GM21367 (cell line): Measurements from ENCODE around the gene COL15A1.
A peak's percentile ranks its signal among the peaks of the same experiment; 100 is the strongest.

ENCODE experiments used
- ATAC-seq: cut with Tn5 transposase; IDR thresholded peaks from one replicate; pipeline ENCODE4 v1.9.1; 2021; ENCODE audit not compliant: unreplicated experiment

Gene COL15A1

GRCh38 chr9:99052815-99053715 lies 109.4 kb downstream of the COL15A1 start:
- no peak for ATAC-seq

GRCh38 chr9:99054581-99054980 lies 110.9 kb downstream of the COL15A1 start:
- ATAC-seq = no peak

- ATAC-seq = no peak
These were observed 111.7 kb downstream of the COL15A1 start for GRCh38 chr9:99055384-99055783.

- no peak for ATAC-seq
These were observed 112.5 kb downstream of the COL15A1 start for GRCh38 chr9:99056186-99056585.

GRCh38 chr9:99056886-99057664 lies 113.4 kb downstream of the COL15A1 start:
- no peak for ATAC-seq

- peak; percentile 72 for ATAC-seq
These were observed 114.2 kb downstream of the COL15A1 start for GRCh38 chr9:99057665-99058625.

GRCh38 chr9:99058964-99059921 lies 115.5 kb downstream of the COL15A1 start:
- peak; percentile 57 for ATAC-seq

GRCh38 chr9:99060621-99061020 lies 116.9 kb downstream of the COL15A1 start:
- no peak for ATAC-seq

GRCh38 chr9:99062549-99062948 lies 118.8 kb downstream of the COL15A1 start:
- ATAC-seq = no peak

GRCh38 chr9:99063522-99063921 lies 119.8 kb downstream of the COL15A1 start:
- ATAC-seq = no peak

- ATAC-seq = no peak
These were observed 122.9 kb downstream of the COL15A1 start for GRCh38 chr9:99066571-99066970.

- ATAC-seq = no peak
These were observed 125.4 kb downstream of the COL15A1 start for GRCh38 chr9:99069075-99069474.

- no peak for ATAC-seq
These were observed 125.8 kb downstream of the COL15A1 start for GRCh38 chr9:99069546-99069945.

- no peak for ATAC-seq
These were observed 127.0 kb downstream of the COL15A1 start for GRCh38 chr9:99070681-99071080.

- ATAC-seq = no peak
These were observed 127.8 kb downstream of the COL15A1 start for GRCh38 chr9:99071313-99072039.

- no peak for ATAC-seq
These were observed 128.3 kb downstream of the COL15A1 start for GRCh38 chr9:99072040-99072394.

- ATAC-seq = no peak
These were observed 129.6 kb downstream of the COL15A1 start for GRCh38 chr9:99073347-99073746.

GRCh38 chr9:99073985-99074901 lies 130.5 kb downstream of the COL15A1 start:
- no peak for ATAC-seq
